Kidney capillary endothelial cell (primary cell): ENCODE measurements around the gene CHTOP.

ENCODE experiments used
- DNase-seq: peaks from one replicate; pipeline ENCODE4 v3.0.0-alpha.2; 2018; ENCODE audit warnings: low spot score

Gene CHTOP

DNA sequence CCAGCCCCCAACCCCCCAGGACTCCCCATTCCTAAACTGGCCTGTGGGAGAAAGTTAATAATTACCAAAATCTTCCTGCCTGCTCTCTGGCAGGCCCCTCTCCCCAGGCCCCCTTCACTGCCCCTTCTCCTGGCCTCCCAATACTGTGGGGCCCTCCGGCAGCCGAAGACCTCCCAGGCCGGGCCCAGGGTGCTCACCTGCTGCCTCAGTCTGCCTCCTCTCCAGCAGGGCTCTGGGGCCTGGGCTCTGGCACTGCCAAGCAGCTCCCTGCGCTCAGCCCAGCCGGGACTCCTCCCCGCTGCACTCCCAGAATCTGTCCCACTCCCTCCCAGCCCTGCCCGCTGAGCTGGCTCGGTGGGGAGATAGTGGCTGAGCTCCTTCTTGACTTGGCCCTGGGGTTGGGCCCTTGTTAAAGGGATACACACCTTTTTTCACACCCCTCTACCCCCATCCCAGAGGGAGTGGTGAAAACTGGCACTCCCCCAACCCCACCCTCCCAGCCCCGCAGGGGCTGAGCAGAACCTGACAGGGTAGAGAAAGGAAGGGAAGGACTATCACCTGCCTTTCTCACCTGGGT lies 21.0 kb upstream of the CHTOP start, which contains the start of gene S100A16:
TSS of gene S100A16 (minus strand) at position 383 of the 577 bp plus-strand sequence. CDS start 4,986 bp downstream, outside the sequence.
- DNase-seq, result no peak

DNA sequence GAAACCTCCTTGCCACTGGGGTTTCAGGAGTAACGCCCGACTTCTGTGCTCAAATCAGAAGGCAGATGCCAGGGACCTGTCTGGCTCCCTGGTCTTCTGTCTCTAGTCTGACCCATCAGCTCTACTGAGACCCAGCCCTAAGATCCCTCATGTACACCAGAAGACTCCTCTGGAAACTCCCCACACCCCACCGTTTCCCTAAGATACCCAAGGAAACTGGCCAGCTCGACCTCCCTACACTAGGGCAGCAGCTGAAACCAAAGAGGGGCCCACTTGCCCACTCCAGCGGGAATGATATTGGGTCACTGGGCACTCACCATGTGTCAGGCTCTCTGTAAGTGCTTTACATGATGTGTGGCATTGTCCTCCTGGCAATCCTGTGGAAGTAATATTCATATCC lies 20.5 kb upstream of the CHTOP start:
- DNase-seq, result no peak

DNA sequence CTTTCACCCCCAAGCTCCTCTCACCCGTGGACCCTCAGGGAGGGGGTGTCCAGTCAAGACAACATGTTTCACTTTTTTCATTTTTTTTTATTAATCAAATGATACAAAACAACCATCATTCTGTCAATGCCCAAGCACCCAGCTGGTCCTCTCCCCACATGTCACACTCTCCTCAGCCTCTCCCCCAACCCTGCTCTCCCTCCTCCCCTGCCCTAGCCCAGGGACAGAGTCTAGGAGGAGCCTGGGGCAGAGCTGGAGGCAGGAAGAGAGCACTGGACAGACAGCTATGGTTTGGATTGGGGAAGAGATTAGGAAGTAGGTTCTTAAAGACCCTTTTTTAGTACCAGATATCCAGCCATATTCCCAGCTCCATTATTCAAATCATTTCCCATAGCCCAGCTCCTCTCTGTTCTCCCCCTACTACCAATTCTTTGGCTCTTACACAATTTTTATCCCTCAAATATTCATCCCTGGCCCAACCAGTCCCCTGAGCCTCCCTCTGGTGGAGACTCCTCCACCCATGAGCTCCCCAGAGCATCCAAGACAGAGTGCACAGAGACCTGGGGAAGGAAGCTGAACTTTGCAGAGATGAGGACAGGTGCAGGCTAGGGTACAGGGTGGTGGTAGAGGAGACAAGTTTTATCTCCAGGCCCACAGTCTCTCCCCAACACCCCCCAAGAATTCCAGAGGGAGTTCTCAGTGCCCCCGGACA lies 19.5 kb upstream of the CHTOP start:
- DNase-seq, result no peak

DNA sequence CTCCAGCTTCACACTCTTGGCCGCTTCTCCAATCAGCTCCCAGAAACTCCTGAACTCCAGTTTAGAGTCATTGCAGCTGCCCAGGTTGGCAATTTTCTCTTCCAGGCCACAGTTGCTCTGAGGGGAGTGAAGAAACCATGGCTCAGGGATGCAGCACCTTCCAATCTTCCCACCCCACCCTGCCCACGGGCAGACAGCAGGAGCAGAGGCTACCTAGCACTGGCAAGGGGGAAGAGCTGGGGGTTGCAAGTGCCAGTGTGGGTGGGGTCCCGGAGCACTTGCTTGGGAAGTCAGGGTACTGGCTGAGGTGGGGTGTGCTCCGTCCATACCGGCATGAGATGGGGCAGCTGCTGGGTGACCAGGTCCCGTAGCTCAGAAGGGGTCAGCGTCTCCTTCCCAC lies 19.0 kb upstream of the CHTOP start:
- no peak for DNase-seq

DNA sequence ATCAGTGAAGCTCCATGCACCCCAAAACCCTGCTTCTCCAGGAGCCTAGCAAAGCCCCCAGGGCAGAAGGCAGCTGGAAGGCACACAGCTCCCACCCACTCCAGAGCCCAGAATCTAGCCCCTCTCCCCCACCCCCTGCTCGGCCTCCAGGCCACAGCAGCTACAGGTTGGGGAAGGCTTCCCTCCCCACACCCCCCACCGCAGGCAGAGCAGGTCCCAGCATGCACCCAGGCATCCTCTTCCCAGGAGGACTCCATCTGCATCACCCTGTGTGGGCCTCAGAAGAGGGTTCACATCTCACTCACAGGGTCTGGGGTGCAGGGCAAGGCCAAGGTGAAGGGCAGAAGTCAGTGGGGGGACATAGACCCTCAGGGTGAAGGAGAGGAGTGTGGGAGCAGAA lies 18.5 kb upstream of the CHTOP start:
- DNase-seq, result no peak

DNA sequence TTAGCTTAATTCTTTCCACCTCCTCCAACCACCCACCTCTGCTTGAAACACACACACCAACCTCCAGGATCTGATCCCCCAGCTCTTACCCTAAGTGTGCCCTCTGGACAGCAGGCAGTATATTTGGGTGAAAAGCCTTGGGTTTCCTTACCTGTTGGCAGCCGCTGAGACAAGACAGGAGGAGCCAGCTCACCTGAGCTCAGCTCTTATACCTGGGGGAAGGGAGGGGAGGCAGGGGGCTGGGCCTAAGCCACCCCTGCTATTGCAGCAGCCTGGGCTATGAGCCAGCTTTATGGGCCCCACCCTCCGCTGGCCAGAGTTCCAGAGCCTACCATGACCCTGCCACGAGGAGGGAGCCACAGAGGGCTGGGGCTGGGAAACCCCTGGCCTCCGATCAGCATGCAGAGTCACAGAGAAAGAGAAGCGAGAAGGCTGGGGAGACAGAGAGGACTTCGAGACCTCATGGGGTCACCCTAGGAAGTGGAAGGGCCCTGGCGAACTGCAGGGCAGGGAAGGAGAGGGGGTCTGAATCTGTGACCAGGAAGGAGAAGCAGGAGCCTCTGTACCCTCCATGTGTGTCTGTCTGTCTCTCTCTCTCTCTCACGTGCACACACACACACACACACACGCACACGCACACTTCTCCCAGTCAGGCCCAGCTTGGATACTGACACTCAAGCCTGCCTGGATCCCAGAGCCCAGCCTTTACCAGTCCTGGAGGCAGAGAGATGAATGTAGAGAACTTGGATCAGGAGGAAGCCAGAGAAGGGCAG lies 17.5 kb upstream of the CHTOP start, which contains the start of gene S100A14:
TSS of gene S100A14 (minus strand) at position 182 of the 773 bp plus-strand sequence. CDS start 467 bp downstream, outside the sequence.
- DNase-seq, result no peak

DNA sequence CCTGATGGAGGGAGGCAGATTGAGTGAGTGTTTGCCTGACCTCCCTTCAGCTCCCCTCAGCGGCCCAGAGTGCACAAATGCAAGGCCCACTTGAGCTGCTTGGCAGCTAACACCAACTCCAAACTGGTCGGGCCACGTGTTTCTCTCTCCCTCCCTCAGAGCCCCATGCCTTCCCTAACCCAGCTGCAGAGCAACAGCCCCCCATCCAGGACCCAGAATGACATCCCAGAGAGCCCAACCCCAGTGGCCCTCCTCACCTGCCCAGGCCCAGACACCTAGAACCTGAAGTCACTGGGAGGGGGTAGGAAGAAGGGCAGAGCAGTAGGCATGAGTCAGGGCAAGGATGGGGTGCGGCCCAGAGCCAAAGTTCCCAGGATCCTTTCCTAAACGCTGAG lies 17.0 kb upstream of the CHTOP start:
- no peak for DNase-seq

DNA sequence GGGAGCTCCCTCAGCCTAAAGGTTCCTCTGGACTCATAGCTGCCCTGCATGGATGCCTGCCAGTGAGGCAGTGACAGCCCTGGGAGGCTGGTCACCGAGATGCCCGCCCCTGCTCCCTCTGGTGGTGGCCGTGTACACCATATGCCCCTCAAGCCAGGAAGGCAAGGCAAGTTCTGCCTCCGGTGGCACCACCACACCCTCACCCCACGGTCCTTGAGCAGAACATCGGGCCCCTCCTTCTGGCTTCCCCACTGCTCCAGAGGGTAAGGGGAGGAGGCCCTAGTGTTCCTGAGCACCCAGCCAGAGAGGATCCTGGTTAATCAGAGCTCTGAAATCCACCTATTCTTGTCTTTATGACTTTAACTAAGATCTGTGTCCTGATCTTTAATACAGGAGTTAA lies 16.2 kb upstream of the CHTOP start:
- DNase-seq, result peak; percentile 80

DNA sequence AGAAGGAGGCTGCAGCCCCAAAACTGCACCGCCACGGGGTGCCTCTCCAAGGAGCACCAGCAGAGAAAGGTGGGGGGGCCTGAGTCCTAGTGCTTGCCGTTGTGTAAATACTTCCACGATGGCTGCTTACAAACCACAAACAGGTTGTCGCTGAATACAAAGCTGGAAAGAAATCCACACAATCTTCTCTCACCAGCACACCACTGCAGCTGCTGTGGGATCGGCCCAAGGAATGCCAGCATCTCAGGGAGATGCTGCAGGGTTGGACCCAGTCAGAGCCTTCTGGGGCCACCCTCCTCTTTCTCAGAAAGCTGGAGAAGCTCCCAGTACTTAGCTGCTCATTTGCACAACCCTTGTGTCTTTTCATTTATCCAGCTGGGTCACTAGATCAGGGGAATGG lies 14.7 kb upstream of the CHTOP start:
- DNase-seq, result no peak

DNA sequence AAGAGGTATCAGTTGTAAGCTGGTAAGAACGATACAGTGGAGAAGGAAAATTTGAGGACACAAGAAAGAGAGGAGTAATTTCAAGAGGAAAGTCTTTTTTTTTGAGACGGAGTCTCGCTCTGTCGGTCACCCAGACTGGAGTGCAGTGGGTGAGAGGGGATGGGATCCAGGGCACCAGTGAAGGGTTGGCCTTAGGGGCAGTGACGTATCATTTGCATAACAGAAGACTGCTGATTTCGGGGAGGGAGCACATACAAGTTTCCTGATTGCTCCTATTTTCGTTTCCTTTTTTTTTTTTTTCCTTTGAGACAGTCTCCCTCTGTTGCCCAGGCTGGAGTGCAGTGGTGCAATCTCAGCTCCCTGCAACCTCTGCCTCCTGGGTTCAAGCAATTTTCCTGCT lies 10.8 kb upstream of the CHTOP start:
- no peak for DNase-seq

DNA sequence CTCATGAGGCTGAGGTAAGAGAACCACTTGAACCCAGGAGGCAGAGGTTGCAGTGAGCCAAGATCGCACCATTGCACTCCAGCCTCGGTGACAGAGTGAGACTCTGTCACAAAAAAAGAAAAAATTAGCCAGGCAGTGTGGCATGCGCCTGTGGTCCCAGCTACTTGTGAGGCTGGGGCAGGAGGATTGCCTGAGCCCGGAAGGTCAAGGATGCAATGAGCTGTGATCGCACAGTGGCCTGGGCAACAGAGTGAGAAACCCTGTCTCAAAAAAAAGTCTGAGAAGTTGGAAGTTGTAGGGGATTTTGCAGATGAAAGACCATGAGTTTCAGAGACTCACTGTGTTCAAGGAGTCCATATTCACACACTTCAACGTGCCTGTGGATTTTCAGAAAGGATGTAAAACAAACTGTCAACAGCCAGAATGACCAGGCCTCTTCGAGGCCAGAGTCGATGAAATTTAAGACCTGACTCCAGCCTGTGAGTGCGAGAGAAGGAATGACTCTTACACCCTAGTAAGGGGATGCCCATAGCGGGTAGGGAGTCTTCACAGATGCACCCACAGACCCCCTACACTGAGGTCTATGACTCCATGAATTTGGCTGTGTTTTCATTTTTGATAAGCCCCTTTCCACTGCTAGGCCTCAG lies 8.8 kb upstream of the CHTOP start:
- no peak for DNase-seq

DNA sequence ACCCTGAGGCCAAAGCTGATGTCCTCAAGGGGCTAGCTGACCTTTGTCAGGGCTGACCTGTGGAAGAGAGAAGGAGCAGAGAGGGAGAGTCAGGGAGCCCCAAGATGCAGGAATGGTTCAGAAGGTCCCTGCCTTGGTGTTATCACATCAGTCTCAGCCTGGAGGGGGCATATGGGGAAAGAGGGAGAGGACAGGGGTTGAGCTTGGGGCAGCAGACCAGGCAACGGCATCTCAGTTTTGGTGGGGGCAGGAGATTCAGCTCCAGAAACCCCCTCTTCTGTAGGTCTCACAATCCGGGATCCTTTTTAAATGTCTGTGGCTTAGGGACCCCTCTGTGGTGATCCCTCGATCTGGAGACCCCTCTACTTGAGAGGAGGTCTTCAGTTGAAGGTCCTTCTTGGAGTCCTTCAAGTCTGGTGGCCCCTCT lies 7.4 kb upstream of the CHTOP start:
- no peak for DNase-seq

DNA sequence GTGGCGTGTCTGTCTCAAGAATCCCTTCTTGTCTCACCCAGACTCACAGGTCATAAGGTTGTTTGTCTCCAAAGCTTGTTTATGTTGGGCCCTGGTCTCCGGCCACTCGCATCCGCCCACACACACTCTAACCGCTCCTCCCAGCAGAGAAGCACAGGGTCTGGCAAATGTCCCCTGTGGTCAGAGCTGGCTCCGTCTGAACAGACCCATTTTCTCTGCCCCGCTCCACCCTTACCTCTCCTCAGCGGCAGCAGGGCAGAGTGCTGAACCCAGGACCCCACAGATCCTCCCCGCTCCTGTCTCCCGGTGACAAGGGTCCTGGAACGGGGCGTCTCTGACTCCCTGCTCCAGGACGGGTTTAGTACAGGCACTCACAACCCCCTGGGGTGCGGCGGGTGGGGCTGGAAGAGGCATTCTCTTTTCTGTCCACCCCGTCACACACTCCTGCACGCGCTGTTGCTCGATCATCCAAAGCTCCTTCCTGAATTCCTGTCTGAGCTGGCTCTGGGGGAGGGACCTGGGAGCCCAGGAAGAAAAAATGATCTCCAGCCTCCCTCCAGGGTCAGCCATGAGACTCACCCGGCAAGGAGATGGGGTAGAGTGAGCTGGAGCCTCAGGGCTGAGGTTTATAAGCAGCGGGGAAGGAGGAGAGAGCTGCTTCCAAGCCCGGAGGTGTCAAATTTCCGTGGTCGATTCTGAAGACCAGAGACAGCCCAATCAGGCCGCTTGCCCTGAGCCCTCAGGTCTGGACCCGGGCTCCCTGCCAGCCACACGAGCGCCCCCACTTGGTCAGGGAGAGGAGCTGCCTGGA lies 6.8 kb upstream of the CHTOP start, which contains the start of gene S100A13:
TSS of gene S100A13 (minus strand) at position 602 of the 811 bp plus-strand sequence. CDS start 1,033 bp downstream, outside the sequence.
- peak; percentile 89 for DNase-seq

DNA sequence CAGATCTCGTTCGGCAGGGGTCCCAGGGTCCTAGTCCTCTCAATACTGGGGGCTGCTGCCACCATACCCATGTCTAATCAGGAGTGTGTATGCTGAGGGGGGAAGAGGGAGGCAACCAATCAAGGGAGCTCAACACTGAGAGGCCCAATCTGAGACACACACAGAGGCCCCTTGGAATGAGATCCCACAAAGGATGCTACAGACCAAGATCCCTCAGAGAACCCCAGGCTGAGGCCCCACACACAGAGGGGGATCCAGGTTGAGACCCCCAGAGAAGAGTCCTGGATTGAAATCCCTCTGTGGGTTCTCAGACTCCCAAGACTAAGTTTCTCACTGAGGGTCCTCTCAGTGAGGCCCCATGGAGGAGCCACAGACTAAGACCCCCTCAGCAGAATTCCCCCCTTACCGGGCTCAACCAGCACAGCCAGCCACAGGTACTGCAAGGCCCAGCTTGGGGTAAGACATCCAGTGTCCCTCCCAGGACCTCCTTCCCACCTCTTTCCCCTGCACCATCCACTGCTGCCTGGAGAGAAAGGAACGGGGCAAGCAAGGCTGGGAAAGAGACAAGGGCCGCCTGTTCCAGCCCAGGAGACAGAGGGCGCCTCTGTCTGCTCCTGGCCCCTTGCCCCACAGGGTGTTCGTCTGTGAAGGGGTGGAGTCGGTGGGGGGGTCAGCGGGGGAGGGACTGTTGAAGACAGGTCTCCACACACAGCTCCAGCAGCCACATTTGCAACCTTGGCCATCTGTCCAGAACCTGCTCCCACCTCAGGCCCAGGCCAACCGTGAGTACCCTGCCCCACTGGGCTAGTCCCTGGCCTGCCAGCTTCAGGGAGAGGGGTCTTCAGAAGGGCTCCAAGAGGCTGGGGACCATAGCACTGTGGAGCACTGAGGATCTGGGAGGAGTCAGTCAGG lies 5.9 kb upstream of the CHTOP start, which contains the start of gene S100A1:
TSS of gene S100A1 (plus strand) at position 720 of the 912 bp plus-strand sequence. CDS start 2,088 bp downstream, outside the sequence.
- no peak for DNase-seq

DNA sequence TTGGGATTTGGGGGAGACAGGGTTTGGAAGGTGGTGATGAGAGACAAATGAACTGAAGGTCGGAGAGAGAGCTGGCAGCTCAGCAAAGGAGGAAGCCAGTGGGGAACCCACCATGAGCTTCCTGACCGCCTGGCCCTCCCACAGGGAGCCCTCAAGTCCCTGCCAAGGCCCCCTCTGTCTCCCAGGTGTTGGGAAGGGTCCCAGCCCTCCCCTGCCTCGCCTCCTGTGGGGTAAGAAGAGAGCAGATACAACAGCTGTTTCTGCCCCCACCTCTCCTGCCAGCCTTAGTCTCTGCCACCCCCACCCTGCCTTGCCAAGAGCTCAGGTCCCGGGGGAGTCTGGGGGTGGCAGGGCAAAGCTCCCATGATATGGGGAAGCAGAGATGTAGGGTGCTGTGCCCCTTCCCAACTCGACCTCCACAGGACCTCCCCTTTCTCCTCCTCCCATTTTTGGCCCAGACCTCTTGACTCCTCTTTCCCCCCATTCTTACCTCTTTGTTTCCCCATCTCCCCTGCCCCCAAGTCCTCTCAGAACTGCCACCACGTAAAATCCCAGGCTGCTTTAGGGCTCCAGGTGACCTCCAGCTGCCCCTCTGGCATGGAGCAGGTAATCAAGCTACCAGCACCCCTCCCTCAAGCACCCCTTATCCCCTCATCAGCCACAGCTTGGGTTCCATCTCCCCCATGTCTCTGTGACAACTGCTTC lies 5.1 kb upstream of the CHTOP start:
- DNase-seq, result no peak

DNA sequence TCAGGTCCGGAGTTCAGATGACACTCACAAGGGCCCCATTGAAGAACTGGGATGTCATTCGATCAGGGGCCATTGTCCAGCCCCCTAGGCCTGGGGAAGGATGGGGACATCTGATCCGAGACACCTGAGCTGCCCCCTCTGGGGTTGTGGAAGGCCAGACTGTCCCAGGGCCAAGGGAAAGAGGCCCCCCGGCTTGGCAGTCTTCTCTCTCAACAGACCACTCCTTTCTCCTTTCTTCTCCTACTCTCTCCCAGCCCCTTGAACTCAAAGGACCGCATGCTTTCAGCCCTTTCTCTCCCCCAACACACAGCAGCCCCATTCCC lies 4.6 kb upstream of the CHTOP start:
- DNase-seq, result no peak

DNA sequence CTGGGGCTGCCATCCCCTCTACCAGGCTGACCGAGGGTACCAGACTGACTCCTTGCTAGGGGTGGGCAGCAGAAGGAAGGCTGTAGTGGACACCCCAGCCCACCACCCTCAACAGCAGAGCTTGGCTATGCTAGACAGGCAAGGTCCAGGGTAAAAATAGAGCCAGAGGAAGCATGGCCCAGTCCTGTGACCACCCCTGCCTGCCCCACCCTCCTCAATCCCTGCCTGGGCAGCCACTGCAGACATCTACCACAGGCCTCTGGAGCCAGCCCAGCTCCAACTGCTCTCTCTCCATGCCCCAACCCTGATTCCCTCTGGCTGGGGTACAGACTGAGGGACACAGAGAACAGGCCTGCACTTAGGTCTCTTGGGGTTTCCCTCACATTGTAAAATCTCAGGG lies 3.9 kb upstream of the CHTOP start:
- no peak for DNase-seq

DNA sequence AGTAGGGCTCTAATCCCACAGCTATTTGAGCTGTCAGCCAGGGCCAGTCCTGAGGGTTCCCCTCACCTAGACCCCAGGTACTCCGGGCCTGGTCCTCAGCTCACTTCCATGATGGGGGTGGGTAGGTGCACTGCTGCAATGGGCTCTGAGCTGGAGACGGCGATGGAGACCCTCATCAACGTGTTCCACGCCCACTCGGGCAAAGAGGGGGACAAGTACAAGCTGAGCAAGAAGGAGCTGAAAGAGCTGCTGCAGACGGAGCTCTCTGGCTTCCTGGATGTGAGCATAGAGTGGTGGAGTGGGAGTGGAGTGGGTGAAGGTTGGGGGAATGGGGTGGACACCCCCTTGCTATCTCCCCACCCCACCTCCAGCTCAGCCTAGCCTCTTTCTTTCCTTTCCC lies 3.5 kb upstream of the CHTOP start:
- DNase-seq, result no peak
